SK-N-MC (cell line): Measurements from ENCODE around the gene MAP3K5.

Source experiments
- EZH2 ChIP-seq: fragments of 200-600 bp; sonication (generic); IDR thresholded peaks from one replicate; pipeline ENCODE4 v1.6.1; 2017; ENCODE audit warnings: antibody characterized with exemption
- FOXP2 ChIP-seq: optimal IDR thresholded peaks from 2 replicates; pipeline ENCODE3; 2011; ENCODE audit warnings: mild to moderate bottlenecking, moderate library complexity; ENCODE audit not compliant: insufficient read depth; ENCODE audit errors: extremely low read length, control extremely low read depth
- POLR2AphosphoS5 ChIP-seq: IDR thresholded peaks from 2 replicates; pipeline ENCODE4 v1.6.1; 2012; ENCODE audit warnings: mild to moderate bottlenecking, low read depth, low read length, borderline replicate concordance

GRCh38 chr6:136669299-136669699 is 123.0 kb downstream of the MAP3K5 start:
- TF ChIP-seq POLR2AphosphoS5 (no peak), EZH2 (no peak), FOXP2 (no peak)
